T-helper 2 cell treated with Interferon-gamma antibody and Interleukin-4, amounts not matched to agents 5 μg/mL and 100 μg/mL, for 36 hours (primary cell): ENCODE measurements around the gene LCE3E.
"Not testable (repeated sequence)": the region's sequence is repeated elsewhere in the genome, so short reads cannot be mapped to it uniquely, and the experiment has no call there.

ENCODE experiments used
- DNase-seq: peaks from one replicate; pipeline ENCODE4 v3.0.0; 2021; ENCODE audit warnings: low spot score
- H3K27ac Mint-ChIP-seq: one replicate; pipeline ENCODE4 v1.8.0; 2021; ENCODE audit warnings: mild to moderate bottlenecking, mixed read lengths
- H3K27me3 Mint-ChIP-seq: one replicate; pipeline ENCODE4 v1.8.0; 2021; ENCODE audit warnings: low read depth, mixed read lengths
- H3K36me3 Mint-ChIP-seq: one replicate; pipeline ENCODE4 v1.8.0; 2021; ENCODE audit warnings: low read depth, mixed read lengths
- H3K4me1 Mint-ChIP-seq: one replicate; pipeline ENCODE4 v1.8.0; 2021; ENCODE audit warnings: low read depth, mixed read lengths
- H3K4me3 Mint-ChIP-seq: one replicate; pipeline ENCODE4 v1.8.0; 2022; ENCODE audit warnings: mild to moderate bottlenecking, moderate library complexity, mixed read lengths
- H3K9me3 Mint-ChIP-seq: one replicate; pipeline ENCODE4 v1.8.0; 2021; ENCODE audit warnings: mixed read lengths

Gene LCE3E, protein sequence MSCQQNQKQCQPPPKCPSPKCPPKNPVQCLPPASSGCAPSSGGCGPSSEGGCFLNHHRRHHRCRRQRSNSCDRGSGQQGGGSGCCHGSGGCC

DNA sequence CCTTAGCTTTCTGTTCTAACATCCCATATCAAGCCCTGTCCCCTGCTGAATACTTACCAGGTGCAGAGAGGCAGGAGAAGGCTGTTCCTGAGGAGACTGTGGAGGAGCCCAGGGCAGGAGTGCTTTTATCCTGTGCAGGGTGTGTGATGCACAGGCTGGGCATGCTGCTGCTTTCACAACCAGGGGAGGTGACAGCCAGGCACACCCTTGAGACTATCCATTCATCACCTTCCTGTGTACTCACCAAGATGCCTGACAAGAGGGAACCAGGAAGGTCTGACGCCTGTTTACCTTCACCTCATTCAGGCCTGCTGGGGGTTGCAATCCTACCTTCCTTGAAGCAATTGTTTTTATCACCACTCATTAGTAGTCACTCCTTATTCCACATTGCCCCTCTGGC is at the start of gene LCE3E:
TSS of gene LCE3E (minus strand) at position 100 of the 400 bp plus-strand sequence. CDS start 572 bp downstream, outside the sequence.
- Mint-ChIP-seq H3K9me3 (no peaks in the 10 kb centered on the region), H3K36me3 (no peaks in the 10 kb centered on the region), H3K4me1 (no peaks in the 10 kb centered on the region), H3K27me3 (peaks cover 2% of the 10 kb centered on the region), H3K27ac (no peak within 1 kb of the TSS), H3K4me3 (no peak within 1 kb of the TSS)
- DNase-seq: no peak

- DNase-seq: no peak
- Mint-ChIP-seq H3K27me3 (no peaks in the 10 kb centered on the region), H3K4me3 (no peak within 1 kb of the TSS), H3K4me1 (no peaks in the 10 kb centered on the region), H3K27ac (no peak within 1 kb of the TSS), H3K9me3 (peaks cover 3% of the 10 kb centered on the region), H3K36me3 (no peaks in the 10 kb centered on the region)
These were observed 46.9 kb upstream of the LCE3E start, which contains the start of gene LCE3B for GRCh38 chr1:152613511-152613910. Gene LCE3B, plus strand, starts transcription at chr1:152613811. Its CDS starts 0 bp downstream, at chr1:152613811.

GRCh38 chr1:152599934-152600333 is 33.4 kb upstream of the LCE3E start, which contains the start of gene LCE3C:
Gene LCE3C, plus strand, starts transcription at chr1:152600234. Its CDS starts 498 bp downstream, at chr1:152600732.
- H3K4me1 Mint-ChIP-seq: no peaks in the 10 kb centered on the region
- no peaks in the 10 kb centered on the region for H3K36me3 Mint-ChIP-seq
- no peak within 1 kb of the TSS for H3K27ac Mint-ChIP-seq
- H3K27me3 Mint-ChIP-seq: no peaks in the 10 kb centered on the region
- H3K9me3 Mint-ChIP-seq: no peaks in the 10 kb centered on the region
- no peak within 1 kb of the TSS for H3K4me3 Mint-ChIP-seq
- DNase-seq: no peak

DNA sequence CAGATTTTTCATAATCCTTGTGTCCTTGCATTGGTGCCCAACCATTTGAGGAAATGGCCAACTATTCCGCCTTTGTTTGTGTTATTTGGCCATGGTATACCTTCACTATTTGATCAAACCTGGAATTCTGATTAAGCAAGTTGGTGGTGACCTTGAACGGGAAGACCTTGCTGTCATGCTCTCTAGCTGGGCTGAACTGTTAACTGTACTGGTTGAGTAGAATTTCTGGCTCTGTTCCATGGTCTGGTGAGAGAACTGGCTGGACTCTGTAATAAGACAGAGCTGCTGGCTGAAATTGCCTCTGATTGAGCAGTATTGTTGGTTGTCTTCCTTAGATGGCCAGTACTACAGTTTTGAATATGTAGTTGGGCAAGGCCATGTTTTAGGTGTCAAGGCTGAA is 30.4 kb upstream of the LCE3E start:
- H3K4me3 Mint-ChIP-seq: no peak overlapping the region
- H3K4me1 Mint-ChIP-seq: no peaks in the 10 kb centered on the region
- H3K27ac Mint-ChIP-seq: no peak overlapping the region
- no peaks in the 10 kb centered on the region for H3K9me3 Mint-ChIP-seq
- H3K27me3 Mint-ChIP-seq: no peaks in the 10 kb centered on the region
- no peaks in the 10 kb centered on the region for H3K36me3 Mint-ChIP-seq
- DNase-seq: no peak

GRCh38 chr1:152585586-152585985 is 19.0 kb upstream of the LCE3E start:
- no peak for DNase-seq
- Mint-ChIP-seq H3K27ac (no peak overlapping the region), H3K9me3 (no peaks in the 10 kb centered on the region), H3K36me3 (no peaks in the 10 kb centered on the region), H3K4me1 (no peaks in the 10 kb centered on the region), H3K27me3 (no peaks in the 10 kb centered on the region), H3K4me3 (no peak overlapping the region)

GRCh38 chr1:152582647-152583046 is 16.1 kb upstream of the LCE3E start:
- no peak overlapping the region for H3K27ac Mint-ChIP-seq
- H3K4me1 Mint-ChIP-seq: no peaks in the 10 kb centered on the region
- H3K4me3 Mint-ChIP-seq: no peak overlapping the region
- no peak for DNase-seq
- H3K36me3 Mint-ChIP-seq: no peaks in the 10 kb centered on the region
- no peaks in the 10 kb centered on the region for H3K9me3 Mint-ChIP-seq
- H3K27me3 Mint-ChIP-seq: peaks cover 9% of the 10 kb centered on the region

- H3K36me3 Mint-ChIP-seq: no peaks in the 10 kb centered on the region
- H3K4me1 Mint-ChIP-seq: no peaks in the 10 kb centered on the region
- H3K9me3 Mint-ChIP-seq: no peaks in the 10 kb centered on the region
These were observed 13.9 kb upstream of the LCE3E start, which contains the start of gene LCE3D for GRCh38 chr1:152580433-152580832. Gene LCE3D, minus strand, starts transcription at chr1:152580516. Its CDS starts 580 bp downstream, at chr1:152579936.

DNA sequence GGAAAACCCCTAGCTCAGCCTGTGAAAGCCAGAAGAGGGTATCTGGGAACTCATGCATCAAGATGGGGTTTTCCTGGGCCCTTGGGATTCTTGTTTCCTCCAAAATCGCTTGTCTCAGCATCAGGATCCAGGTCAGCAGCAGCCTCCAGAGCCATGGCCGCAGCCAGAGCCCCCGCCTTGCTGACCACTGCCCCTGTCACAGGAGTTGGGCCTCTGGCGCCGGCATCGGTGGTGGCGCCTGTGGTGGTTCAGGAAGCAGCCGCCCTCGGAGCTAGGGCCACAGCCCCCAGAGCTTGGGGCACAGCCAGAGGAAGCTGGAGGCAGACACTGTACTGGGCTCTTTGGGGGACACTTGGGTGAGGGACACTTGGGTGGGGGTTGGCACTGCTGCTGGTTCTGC is 12.9 kb upstream of the LCE3E start:
- not testable (repeated sequence) for H3K36me3 Mint-ChIP-seq, DNase-seq, H3K4me3 Mint-ChIP-seq, H3K9me3 Mint-ChIP-seq, H3K4me1 Mint-ChIP-seq, H3K27ac Mint-ChIP-seq
- H3K27me3 Mint-ChIP-seq: peaks cover 15% of the 10 kb centered on the region

More at GRCh38 chr1:152580433-152580832, 13.9 kb upstream of the LCE3E start, which contains the start of gene LCE3D:
- peaks cover 9% of the 10 kb centered on the region for H3K27me3 Mint-ChIP-seq
- DNase-seq: no peak
- no peak within 1 kb of the TSS for H3K4me3 Mint-ChIP-seq
- no peak within 1 kb of the TSS for H3K27ac Mint-ChIP-seq

- Mint-ChIP-seq H3K4me3 (no peak overlapping the region), H3K36me3 (no peaks in the 10 kb centered on the region), H3K4me1 (no peaks in the 10 kb centered on the region), H3K9me3 (no peaks in the 10 kb centered on the region), H3K27me3 (peaks cover 20% of the 10 kb centered on the region), H3K27ac (no peak overlapping the region)
- DNase-seq: peak; percentile 27
These were observed 10.6 kb upstream of the LCE3E start for GRCh38 chr1:152577168-152577567.

- no peaks in the 10 kb centered on the region for H3K9me3 Mint-ChIP-seq
- H3K4me3 Mint-ChIP-seq: no peak overlapping the region
- H3K27ac Mint-ChIP-seq: no peak overlapping the region
- H3K4me1 Mint-ChIP-seq: no peaks in the 10 kb centered on the region
- DNase-seq: no peak
- H3K36me3 Mint-ChIP-seq: no peaks in the 10 kb centered on the region
- peaks cover 2% of the 10 kb centered on the region for H3K27me3 Mint-ChIP-seq
These were observed 905 bp downstream of the LCE3E start for GRCh38 chr1:152565535-152566215.

DNA sequence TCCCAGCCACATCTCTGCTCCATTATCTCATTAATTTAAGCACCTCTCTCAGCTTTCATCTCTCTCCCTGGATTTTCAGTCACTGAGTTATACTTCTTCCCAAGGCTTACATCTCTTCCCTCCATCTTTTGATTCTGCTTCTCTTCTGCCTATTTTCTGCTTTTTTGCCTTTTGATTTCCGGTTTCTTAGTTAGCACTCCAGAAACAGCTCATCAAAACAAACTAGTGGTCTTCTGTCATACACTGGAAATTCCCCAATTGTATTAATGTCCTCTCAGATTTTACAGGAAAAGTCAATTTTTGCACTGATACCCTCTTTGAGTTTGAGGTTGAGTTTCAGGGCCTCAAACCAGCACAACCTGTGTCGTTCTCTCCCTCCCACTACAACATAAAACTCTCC is 1.5 kb downstream of the LCE3E start:
- Mint-ChIP-seq H3K4me1 (no peaks in the 10 kb centered on the region), H3K9me3 (no peaks in the 10 kb centered on the region), H3K4me3 (no peak overlapping the region), H3K27ac (no peak overlapping the region), H3K36me3 (no peaks in the 10 kb centered on the region), H3K27me3 (peaks cover 2% of the 10 kb centered on the region)
- no peak for DNase-seq

DNA sequence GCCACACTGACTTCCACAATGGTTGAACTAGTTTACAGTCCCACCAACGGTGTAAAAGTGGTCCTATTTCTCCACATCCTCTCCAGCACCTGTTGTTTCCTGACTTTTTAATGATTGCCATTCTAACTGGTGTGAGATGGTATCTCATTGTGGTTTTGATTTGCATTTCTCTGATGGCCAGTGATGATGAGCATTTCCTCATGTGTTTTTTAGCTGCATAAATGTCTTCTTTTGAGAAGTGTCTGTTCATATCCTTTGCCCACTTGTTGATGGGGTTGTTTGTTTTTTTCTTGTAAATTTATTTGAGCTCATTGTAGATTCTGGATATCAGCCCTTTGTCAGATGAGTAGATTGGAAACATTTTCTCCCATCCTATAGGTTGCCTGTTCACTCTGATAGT is 18.2 kb downstream of the LCE3E start:
- not testable (repeated sequence) for H3K4me3 Mint-ChIP-seq, H3K27ac Mint-ChIP-seq, H3K9me3 Mint-ChIP-seq, DNase-seq, H3K27me3 Mint-ChIP-seq, H3K36me3 Mint-ChIP-seq, H3K4me1 Mint-ChIP-seq

GRCh38 chr1:152546704-152547103 is 19.9 kb downstream of the LCE3E start:
- Mint-ChIP-seq H3K9me3 (peaks cover 3% of the 10 kb centered on the region), H3K4me1 (no peaks in the 10 kb centered on the region), H3K27me3 (no peaks in the 10 kb centered on the region), H3K36me3 (no peaks in the 10 kb centered on the region), H3K4me3 (no peak overlapping the region), H3K27ac (no peak overlapping the region)
- DNase-seq: no peak

DNA sequence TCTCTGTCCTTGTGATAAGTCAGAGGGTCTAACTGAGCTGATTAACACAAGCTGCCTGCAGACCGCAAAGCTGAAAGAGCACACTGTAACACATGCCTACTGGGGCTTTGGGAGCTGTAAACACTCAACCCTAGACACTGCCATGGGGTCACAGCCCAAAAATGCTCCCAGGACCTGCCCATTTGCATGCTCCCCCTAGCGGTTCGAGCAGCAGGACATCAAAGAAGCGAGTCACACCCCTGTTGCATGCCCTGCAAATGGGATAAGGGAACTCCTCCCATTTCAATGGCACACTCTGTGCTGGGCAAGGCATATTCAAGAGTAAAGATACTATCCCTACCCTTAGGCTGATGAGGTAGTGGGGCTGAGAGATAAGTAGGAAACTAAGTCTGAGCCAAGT is 22.8 kb downstream of the LCE3E start:
- Mint-ChIP-seq H3K36me3 (no peaks in the 10 kb centered on the region), H3K4me3 (no peak overlapping the region), H3K9me3 (peaks cover 3% of the 10 kb centered on the region), H3K27ac (no peak overlapping the region), H3K4me1 (no peaks in the 10 kb centered on the region), H3K27me3 (peaks cover 3% of the 10 kb centered on the region)
- DNase-seq: no peak

- no peaks in the 10 kb centered on the region for H3K4me1 Mint-ChIP-seq
- H3K27ac Mint-ChIP-seq: no peak overlapping the region
- H3K36me3 Mint-ChIP-seq: no peaks in the 10 kb centered on the region
- H3K4me3 Mint-ChIP-seq: no peak overlapping the region
- peaks cover 3% of the 10 kb centered on the region for H3K27me3 Mint-ChIP-seq
- H3K9me3 Mint-ChIP-seq: no peaks in the 10 kb centered on the region
- no peak for DNase-seq
These were observed 26.7 kb downstream of the LCE3E start for GRCh38 chr1:152539901-152540300.
